ENCODE measurements around the gene EDA.
A peak's percentile ranks its signal among the peaks of the same experiment; 100 is the strongest.
"Not testable (repeated sequence)": the region's sequence is repeated elsewhere in the genome, so short reads cannot be mapped to it uniquely, and the experiment has no call there.

EDA gene

GRCh38 chrX:69748055-69748454 lies 132.1 kb downstream of the EDA start:
- no peak for DNase-seq

GRCh38 chrX:69759921-69760625 lies 144.2 kb downstream of the EDA start:
- no peak for DNase-seq

- DNase-seq: no peak
These were observed 145.7 kb downstream of the EDA start for GRCh38 chrX:69761633-69762032.

- DNase-seq: no peak
These were observed 146.4 kb downstream of the EDA start for GRCh38 chrX:69762340-69762739.

GRCh38 chrX:69793260-69793935 lies 177.5 kb downstream of the EDA start:
- no peak for DNase-seq

- DNase-seq: no peak
These were observed 179.8 kb downstream of the EDA start for GRCh38 chrX:69795702-69796101.

GRCh38 chrX:69807400-69807799 lies 191.5 kb downstream of the EDA start:
- DNase-seq: no peak

- peak; percentile 1 for DNase-seq
These were observed 192.5 kb downstream of the EDA start for GRCh38 chrX:69808375-69808774.

- no peak for DNase-seq
These were observed 197.8 kb downstream of the EDA start for GRCh38 chrX:69813677-69814076.

- DNase-seq: no peak
These were observed 199.2 kb downstream of the EDA start for GRCh38 chrX:69815063-69815462.

GRCh38 chrX:69815519-69815918 lies 199.6 kb downstream of the EDA start:
- no peak for DNase-seq

- no peak for DNase-seq
These were observed 228.7 kb downstream of the EDA start for GRCh38 chrX:69844636-69845035.

- DNase-seq: not testable (repeated sequence)
These were observed 244.1 kb downstream of the EDA start for GRCh38 chrX:69859999-69860398.

- no peak for DNase-seq
These were observed 260.3 kb downstream of the EDA start for GRCh38 chrX:69876221-69876620.

- DNase-seq: no peak
These were observed 268.3 kb downstream of the EDA start for GRCh38 chrX:69884210-69884609.

GRCh38 chrX:69896046-69896445 lies 280.1 kb downstream of the EDA start:
- no peak for DNase-seq

GRCh38 chrX:69900491-69900890 lies 284.6 kb downstream of the EDA start:
- no peak for DNase-seq

- DNase-seq: no peak
These were observed 290.5 kb downstream of the EDA start for GRCh38 chrX:69906447-69906846.

GRCh38 chrX:69914781-69915180 lies 298.9 kb downstream of the EDA start:
- DNase-seq: no peak

GRCh38 chrX:69919749-69920148 lies 303.8 kb downstream of the EDA start:
- no peak for DNase-seq

- no peak for DNase-seq
These were observed 316.4 kb downstream of the EDA start for GRCh38 chrX:69932323-69932722.

- no peak for DNase-seq
These were observed 332.4 kb downstream of the EDA start for GRCh38 chrX:69948276-69948797.

- DNase-seq: no peak
These were observed 335.8 kb downstream of the EDA start for GRCh38 chrX:69951753-69952152.

- no peak for DNase-seq
These were observed 343.8 kb downstream of the EDA start for GRCh38 chrX:69959712-69960111.

Measured in stimulated activated CD4-positive, alpha-beta T cell treated with anti-CD3 and anti-CD28 coated beads, Interleukin-1b, Interleukin-23, amount 100 ng/mL, for 48 hours (primary cell).